Measurements from ENCODE around the gene TBC1D32. TPM values are rescaled to one million over a fixed set of nuclear protein-coding genes. Genes with fewer than 3 reads are reported as not detected.

The TBC1D32 gene
- total RNA-seq, 1 experiment from 2014 or later: 5.2 TPM

- Mint-ChIP-seq H3K9me3 (no peaks in the 10 kb centered on the region), H3K27me3 (ENCODE audit: low read depth) (no peaks in the 10 kb centered on the region), H3K4me3 (no peak overlapping the region), H3K4me1 (no peaks in the 10 kb centered on the region), H3K27ac (no peak overlapping the region), H3K36me3 (no peaks in the 10 kb centered on the region)
- ATAC-seq (no peak), DNase-seq (ENCODE audit: low spot score) (no peak)
- POLR2A ChIA-PET: no interaction called here
- CTCF ChIA-PET: no interaction called here
- no peak for TF ChIP-seq NFYB (CRISPR knock-in tag; conservative IDR thresholded peaks at IDR 0.05; ENCODE audit: low read depth)
- TF ChIP-seq ATF6 (CRISPR knock-in tag; IDR thresholded peaks at IDR 0.05): no peak
- no peak for TF ChIP-seq KAT7 (CRISPR knock-in tag; IDR thresholded peaks at IDR 0.05; ENCODE audit: borderline replicate concordance)
- no peak for TF ChIP-seq NFE2L1 (CRISPR knock-in tag; IDR thresholded peaks at IDR 0.05)
- no peak for TF ChIP-seq ZNF425 (CRISPR knock-in tag; conservative IDR thresholded peaks at IDR 0.05)
- TF ChIP-seq JAZF1 (CRISPR knock-in tag; IDR thresholded peaks at IDR 0.05): no peak
- TF ChIP-seq SMAD4 (CRISPR knock-in tag; IDR thresholded peaks at IDR 0.05): no peak
- no peak for TF ChIP-seq TCF7 (CRISPR knock-in tag; IDR thresholded peaks at IDR 0.05; ENCODE audit: low read depth)
- TF ChIP-seq SOX15 (CRISPR knock-in tag; IDR thresholded peaks at IDR 0.05): no peak
- TF ChIP-seq ARID4B (CRISPR knock-in tag; IDR thresholded peaks at IDR 0.05; ENCODE audit: borderline replicate concordance): no peak
- TF ChIP-seq RORB (CRISPR knock-in tag; IDR thresholded peaks at IDR 0.05): no peak
- no peak for TF ChIP-seq TEAD1 (CRISPR knock-in tag; IDR thresholded peaks at IDR 0.05)
- no peak for TF ChIP-seq CBFB (CRISPR knock-in tag; IDR thresholded peaks at IDR 0.05; ENCODE audit: low read depth)
- TF ChIP-seq USF1 (CRISPR knock-in tag; IDR thresholded peaks at IDR 0.05): no peak
- TF ChIP-seq USF2 (CRISPR knock-in tag; IDR thresholded peaks at IDR 0.05): no peak
- TF ChIP-seq SP1 (CRISPR knock-in tag; conservative IDR thresholded peaks at IDR 0.05): no peak
- TF ChIP-seq EMX1 (CRISPR knock-in tag; IDR thresholded peaks at IDR 0.05): no peak
- no peak for TF ChIP-seq ZBTB43 (CRISPR knock-in tag; IDR thresholded peaks at IDR 0.05)
These were observed 221.9 kb downstream of the TBC1D32 start for GRCh38 chr6:121112356-121112755.

All from WTC11 (cell line).